Nucleus accumbens (tissue), 56 donors: ENCODE measurements around the gene SAMD13.

ENCODE experiments used
- DNase-seq, 56 donors: peaks; one replicate each; lab custom pipeline; 2025; lab: John Stamatoyannopoulos, UW

The SAMD13 gene

DNA sequence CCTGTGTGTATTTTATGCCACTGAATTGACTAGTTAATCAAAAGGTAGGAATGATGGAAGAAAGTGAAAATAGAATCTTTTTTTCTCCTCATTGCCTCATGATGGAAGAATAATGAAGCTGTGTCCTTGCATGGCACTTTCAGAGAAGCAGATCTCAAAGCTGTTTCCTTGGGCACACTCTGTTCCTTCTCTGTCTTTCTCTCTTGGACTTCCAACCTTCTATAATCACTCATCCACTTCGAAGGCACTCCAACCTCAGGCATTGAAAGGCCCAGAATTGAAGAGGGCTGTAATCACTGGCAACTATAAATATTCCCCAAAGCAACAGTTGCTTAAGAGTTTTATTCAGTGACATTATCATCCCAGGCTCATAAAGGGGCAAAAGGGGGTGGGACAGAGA is 65.7 kb downstream of the SAMD13 start:
- no peak for DNase-seq

DNA sequence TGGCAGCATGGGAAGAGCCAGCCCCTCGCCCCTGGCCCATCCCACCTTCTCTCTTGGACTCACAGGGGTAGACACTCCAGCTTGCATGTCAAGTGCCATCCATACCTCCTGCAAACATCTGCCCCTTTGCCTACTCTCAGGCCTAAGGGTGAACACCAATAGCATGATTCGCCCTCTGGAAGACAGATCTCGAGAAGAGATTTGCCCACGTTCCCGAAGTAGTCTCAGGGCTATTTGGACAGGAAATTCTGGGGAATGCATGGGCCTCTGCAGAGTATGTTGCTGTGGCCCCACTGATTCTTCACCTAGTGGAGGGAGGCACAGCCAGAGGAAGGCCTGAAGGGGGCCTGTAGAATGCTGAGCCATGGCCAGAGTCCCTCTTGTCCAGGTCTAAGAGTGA is 66.9 kb downstream of the SAMD13 start:
- DNase-seq = no peak

- no peak for DNase-seq
Measured at GRCh38 chr1:84370266-84370665, 68.8 kb downstream of the SAMD13 start.

- DNase-seq = no peak
Measured at GRCh38 chr1:84370831-84371394, 69.4 kb downstream of the SAMD13 start.

GRCh38 chr1:84373436-84374141 is 72.1 kb downstream of the SAMD13 start:
- no peak for DNase-seq

GRCh38 chr1:84374991-84375696 is 73.6 kb downstream of the SAMD13 start:
- peak in 3 of 56 donors; percentile 19 to 33 (median 28) for DNase-seq

- DNase-seq = peak in 1 of 56 donors; percentile 6
Measured at GRCh38 chr1:84376000-84376910, 74.7 kb downstream of the SAMD13 start.

- peak in 1 of 56 donors; percentile 30 for DNase-seq
Measured at GRCh38 chr1:84377480-84378095, 76.1 kb downstream of the SAMD13 start.

DNA sequence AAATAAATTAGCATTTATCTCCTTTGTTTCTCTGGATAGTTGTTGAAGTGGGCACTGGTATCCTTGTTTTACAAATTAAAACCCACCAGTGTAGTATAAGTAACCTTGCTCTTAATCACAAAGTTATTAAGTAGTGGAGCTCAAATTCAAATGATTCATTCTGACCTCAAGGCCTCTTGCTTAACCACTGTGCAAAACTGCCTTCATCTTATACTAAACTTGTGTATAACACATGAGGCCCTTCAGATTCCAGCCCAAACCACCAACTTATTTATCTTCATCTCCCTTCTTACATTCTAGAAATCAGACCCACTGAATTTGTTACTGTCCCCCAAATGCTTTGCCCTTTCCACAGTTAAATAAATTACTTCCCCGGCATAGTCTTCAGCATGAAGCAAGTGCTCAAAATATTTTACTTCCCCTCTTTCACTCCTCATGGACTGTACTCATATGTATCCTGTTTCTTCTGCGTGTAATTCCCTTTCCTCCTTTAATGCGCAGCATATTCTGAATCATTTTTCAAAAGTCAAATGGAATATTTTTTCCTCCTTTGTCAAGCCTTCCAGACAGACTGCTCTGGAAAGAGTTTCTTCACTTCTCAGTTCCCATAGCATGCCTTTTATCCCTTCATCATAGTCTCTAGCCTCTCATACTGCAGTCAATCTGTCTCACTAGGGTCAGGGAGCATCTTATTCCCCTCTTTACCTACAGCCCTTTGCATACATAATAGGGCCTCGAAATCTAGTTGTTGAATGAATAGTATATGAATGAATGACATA is 77.8 kb downstream of the SAMD13 start:
- DNase-seq = no peak

DNA sequence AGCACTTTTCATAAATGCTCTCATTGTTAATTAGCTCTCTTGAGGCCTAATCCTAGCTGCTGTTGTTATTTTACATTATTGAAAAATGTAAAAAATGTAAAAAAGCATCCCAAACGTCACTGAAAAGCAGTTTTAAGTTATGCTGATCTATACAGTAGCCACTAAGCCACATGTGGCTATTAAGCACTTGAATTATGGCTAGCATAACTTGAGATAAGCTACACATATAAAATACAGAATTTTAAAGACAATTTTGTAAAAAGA is 78.3 kb downstream of the SAMD13 start:
- DNase-seq = no peak

- no peak for DNase-seq
Measured at GRCh38 chr1:84382127-84382526, 80.6 kb downstream of the SAMD13 start.

DNA sequence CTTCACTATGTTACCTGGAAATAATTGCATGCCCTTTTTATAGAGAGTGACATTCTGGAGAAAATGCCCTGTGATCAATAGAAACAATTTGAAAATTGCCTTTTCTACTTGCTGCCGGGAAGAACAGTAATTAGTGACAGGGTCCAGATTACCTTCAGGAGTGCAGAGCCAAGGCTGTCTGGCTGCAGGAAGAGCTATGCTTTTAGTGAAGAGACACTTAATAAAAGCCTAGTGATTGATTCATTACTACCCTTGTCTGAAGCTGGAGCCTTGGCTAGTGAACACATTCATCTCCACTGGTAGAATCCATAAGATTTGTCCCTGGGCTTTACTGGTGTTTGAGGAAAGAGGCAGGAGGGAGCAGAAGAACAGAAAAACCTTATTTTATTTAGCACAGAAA is 83.8 kb downstream of the SAMD13 start:
- DNase-seq = no peak

DNA sequence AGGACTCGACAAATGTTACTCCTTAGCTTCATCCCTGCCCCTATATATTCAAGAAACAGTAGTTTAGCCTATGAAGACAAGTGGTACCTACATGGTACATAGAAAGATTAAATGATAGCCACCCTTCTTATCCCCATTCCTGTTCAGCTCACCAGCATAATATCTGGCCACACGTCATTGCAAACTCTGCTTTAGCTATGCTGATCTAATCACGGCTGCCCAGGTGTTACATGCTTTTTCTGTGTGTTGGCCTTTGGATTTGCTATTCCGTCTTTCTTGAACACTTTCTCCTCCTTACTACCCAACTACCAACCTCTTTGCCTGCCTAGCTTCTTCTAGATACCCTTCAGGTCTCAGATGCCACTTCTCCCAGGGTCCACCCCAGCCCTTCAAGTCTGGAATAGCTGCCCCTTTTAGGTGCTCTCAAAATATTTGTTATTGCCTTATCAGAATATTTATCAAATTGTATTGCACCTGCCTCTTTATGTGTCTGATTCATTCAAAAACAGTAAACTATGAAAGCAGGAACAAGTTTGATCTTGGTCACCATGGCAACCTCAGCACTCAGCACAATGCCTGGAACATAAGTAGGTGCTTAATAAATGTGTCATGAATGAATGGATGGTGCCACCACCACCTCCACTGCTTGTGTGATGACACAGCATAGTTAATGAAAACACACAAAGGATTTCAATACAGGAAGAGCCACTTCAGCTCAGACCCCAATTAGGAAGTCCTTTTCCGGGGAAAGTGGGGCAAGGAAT is 85.4 kb downstream of the SAMD13 start:
- DNase-seq = peak in 7 of 56 donors; percentile 28 to 61 (median 43)

DNA sequence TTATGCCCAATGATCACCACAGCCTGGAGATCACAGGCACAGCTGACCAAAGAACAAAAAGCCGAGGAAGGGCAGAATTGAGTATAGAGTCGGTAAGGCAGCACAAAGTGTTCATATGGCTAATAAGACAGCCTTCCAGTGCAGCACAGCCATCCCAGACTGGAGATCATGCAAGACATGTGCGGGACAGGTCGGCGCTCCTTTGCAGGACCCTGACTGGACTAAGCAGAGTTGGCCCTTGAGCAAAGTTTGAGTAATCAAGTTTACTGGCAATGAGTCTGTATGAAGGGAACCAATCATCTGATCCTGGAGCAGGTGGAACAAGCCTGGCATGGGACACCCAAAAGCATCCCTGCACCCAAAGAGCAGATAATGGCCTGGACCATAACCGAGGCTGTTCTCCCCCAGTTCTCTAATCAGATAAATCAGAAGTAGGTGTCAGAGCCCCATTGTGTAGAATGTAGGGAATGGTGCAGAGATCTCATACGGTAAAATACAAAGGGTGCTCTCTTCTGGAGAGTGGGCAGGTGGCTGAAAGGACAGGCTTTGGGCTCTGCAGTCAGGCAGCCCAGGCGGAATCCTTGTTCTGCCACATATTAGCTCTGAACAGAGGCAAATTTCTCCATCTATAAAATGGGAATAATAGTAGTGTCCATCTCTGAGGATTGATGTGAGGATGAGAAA is 86.1 kb downstream of the SAMD13 start:
- DNase-seq = peak in 3 of 56 donors; percentile 6 to 20 (median 7)

DNA sequence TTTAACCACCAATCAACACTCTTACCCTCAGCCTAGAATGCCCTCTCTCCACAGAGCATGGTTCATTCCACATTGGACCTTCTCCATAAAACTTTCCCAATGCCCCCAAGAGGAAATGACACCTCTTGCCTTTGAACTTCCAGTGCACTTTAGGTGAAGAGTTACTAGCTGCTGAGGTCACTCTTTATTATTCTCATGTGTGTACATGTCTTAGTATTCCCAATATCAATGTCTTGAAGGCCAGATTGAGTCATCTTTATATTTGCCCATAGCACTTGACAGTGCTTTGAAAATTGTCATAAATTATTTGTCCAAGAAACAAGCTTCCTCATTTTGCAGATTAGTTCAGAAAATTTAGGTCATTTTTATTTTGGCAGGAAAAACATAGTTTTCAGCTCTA is 88.7 kb downstream of the SAMD13 start:
- no peak for DNase-seq

DNA sequence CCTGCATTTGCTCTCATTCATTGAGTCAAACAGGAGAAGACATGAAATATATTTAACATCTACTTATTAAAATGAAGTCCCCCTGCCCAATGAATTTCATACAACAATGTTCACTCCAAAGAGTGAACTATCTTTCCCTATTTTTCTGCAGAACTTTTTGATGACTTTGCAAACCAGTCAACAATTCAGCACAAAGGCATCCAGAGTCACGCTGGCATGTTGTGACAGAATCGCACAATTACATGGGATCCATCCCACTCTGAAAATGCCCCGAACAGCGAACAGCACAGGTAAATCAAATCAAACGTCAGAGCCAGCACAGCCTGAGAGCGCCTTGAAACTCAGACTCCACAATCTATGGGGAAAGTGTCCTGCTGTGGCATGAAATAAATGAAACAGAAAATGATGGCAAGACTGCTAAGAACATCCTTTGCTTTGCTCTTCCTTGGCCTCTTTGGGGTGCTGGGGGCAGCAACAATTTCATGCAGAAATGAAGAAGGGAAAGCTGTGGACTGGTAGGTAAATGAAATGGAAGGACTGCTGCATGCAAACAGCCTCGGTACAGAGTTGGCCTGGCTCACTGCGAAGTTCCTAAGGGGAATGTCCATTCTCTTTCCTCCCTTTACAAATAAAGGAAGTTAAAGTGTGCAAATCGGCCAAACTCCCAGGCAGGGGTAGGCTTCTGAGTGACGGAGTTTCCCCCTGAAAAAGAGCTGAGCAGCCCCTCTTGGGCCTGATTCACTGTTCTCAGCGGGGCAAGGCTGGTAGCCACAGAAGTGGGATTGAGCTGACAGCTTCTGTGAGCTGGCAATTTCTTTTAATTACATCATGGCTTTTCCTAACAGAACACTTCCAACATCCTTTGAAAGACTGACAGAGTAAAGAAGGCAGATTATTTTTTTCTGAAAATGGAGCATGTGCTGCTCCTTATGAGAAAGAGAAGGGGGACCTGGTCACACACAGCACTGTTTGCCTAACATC is 97.0 kb downstream of the SAMD13 start, which contains the start of gene DNASE2B:
TSS of gene DNASE2B (plus strand) at position 310 of the 981 bp plus-strand sequence. CDS start at position 391, 81 bp downstream.
- no peak for DNase-seq
